ENCODE results near the gene RPIA. TPM values are rescaled to one million over a fixed set of nuclear protein-coding genes. Genes with fewer than 3 reads are reported as not detected.
"Not testable (repeated sequence)": the region's sequence is repeated elsewhere in the genome, so short reads cannot be mapped to it uniquely, and the experiment has no call there.

RPIA gene
- total RNA-seq: 10 to 100 TPM in 2 of 4 donors, 1 to 10 TPM in 2; 7.9 to 20.5 (median 10.9) TPM

DNA sequence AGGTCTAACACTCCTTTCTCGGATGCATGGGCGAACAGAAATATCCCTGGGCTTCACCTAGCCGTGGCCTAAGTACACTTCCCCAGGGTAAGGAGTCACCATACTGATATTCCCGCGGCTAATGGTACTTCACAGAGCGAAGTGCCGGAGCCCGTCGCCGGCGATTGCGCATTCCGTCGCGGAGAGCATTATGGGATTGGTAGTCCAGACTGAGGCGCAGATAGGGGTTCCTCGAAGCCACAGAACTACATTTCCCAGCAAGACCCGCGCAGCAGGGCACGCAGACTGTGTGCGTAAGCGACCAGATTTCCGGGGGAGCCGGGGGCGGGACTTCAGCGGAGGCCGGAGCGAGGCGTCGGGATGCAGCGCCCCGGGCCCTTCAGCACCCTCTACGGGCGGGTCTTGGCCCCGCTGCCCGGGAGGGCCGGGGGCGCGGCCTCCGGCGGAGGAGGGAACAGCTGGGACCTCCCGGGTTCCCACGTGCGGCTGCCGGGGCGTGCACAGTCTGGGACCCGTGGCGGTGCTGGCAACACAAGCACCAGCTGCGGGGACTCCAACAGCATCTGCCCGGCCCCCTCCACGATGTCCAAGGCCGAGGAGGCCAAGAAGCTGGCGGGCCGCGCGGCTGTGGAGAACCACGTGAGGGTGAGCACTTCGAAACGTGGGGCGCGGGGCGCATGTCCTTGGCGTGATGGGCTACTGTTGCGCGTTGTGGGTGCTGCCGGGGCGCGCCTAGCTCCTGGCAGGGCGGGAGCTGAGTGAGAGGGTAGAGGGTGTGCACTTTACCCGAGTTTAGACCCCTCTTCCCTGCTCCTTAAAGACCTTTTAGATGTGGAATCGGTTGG, at the start of gene RPIA:
Gene RPIA, plus strand, starts transcription at position 335 of the 845 bp plus-strand sequence. Its CDS starts 26 bp downstream, at position 361.
- DNase-seq (ENCODE audit: low spot score) (peak; percentile 94), ATAC-seq (ENCODE audit: low FRiP score) (peak; percentile 99)
- TF ChIP-seq, protein P1, sequence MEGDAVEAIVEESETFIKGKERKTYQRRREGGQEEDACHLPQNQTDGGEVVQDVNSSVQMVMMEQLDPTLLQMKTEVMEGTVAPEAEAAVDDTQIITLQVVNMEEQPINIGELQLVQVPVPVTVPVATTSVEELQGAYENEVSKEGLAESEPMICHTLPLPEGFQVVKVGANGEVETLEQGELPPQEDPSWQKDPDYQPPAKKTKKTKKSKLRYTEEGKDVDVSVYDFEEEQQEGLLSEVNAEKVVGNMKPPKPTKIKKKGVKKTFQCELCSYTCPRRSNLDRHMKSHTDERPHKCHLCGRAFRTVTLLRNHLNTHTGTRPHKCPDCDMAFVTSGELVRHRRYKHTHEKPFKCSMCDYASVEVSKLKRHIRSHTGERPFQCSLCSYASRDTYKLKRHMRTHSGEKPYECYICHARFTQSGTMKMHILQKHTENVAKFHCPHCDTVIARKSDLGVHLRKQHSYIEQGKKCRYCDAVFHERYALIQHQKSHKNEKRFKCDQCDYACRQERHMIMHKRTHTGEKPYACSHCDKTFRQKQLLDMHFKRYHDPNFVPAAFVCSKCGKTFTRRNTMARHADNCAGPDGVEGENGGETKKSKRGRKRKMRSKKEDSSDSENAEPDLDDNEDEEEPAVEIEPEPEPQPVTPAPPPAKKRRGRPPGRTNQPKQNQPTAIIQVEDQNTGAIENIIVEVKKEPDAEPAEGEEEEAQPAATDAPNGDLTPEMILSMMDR (IDR thresholded peaks at IDR 0.05): no peak

GRCh38 chr2:88642278-88642677, 49.2 kb upstream of the RPIA start:
- ATAC-seq (ENCODE audit: low FRiP score) (no peak), DNase-seq (ENCODE audit: low spot score) (no peak)
- TF ChIP-seq, protein P1 (IDR thresholded peaks at IDR 0.05): no peak

DNA sequence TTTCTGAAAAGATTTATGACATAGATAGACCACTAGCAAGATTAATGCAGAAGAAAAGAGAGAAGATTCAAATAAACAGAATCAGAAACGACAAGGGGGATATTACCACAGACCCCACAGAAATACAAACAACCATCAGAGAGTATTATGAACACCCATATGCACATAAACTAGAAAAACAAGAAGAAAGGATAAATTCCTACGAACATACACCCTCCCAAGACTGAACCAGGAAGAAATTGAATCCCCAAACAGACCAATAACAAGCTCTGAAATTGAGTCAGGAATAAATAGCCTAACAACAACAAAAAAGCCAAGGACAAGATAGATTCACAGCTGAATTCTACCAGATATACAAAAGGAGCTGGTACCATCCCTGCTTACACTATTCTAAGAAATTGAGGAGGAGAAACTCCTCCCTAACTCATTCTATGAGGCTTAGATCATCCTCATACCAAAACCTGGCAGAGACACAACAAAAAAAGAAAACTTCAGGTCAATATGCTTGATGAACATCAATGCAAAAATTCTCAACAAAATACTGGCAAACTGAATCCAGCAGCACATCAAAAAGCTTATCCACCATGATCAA, 46.1 kb upstream of the RPIA start:
- ATAC-seq (ENCODE audit: low FRiP score); DNase-seq (ENCODE audit: low spot score): not testable (repeated sequence)

DNA sequence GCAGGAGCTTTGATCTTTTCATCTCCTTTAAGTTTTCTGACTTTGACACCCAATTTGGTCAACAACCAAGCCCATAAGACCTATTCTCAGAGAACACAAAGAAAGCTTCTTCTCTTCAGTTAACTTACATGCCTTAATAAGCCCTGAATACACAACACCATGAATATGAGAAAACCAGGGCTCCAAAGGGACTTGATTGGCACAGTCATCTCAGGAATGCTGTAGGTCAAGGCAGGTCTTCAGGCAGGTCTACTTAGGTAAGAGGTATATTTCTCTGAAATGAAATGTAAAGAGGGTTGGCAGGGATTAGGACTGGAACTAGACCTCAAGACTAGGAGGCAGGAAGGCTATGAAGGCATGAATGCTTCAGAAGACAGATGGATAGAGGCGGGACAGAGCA, 39.8 kb upstream of the RPIA start:
- TF ChIP-seq, protein P1 (IDR thresholded peaks at IDR 0.05): no peak
- ATAC-seq (ENCODE audit: low FRiP score) (no peak), DNase-seq (ENCODE audit: low spot score) (no peak)

DNA sequence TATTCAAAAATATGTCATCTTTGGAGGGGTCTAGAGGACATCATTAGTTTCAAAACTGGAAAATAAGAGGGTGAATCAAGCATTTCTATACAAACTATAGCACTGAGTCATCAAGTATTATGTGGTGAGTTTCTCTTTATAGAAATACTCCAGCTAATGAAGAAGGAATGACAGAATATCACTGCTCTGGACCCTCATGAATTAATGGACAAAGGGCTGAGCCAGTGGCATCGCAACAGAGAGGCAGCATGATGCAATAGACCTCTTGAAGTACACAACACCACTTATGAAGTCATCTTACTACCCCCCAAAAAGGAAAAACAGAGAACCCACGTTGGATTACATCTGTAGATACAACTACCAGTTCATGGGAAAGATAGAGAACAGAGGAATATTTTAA, 36.8 kb upstream of the RPIA start:
- DNase-seq (ENCODE audit: low spot score): no peak
- TF ChIP-seq, protein P1 (IDR thresholded peaks at IDR 0.05): no peak
- no peak for ATAC-seq (ENCODE audit: low FRiP score)

DNA sequence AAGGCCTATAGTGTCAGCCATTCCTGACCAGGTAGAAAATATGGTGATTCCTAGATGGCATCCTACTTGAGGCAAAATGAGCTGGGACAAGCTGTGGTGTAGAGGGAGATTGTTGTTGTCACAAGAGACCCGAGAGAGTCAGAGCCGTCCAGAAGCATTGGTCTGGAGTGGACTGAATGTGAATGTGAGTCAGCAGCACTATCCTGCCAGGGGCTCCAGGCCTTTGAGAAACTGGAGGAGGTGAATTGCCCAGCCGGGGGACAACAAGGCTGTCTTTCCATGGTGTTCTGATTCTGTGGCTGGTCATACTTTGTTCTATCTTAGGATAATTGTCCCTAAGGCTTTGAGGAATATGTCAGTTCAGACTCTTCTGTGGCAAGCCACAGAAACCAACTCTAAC, 34.8 kb upstream of the RPIA start:
- ATAC-seq (ENCODE audit: low FRiP score) (no peak), DNase-seq (ENCODE audit: low spot score) (no peak)

GRCh38 chr2:88657131-88657530, 34.3 kb upstream of the RPIA start:
- TF ChIP-seq, protein P1 (IDR thresholded peaks at IDR 0.05): no peak
- DNase-seq (ENCODE audit: low spot score) (no peak), ATAC-seq (ENCODE audit: low FRiP score) (no peak)

More for the DNA sequence above, 34.8 kb upstream of the RPIA start:
- TF ChIP-seq, protein P1 (IDR thresholded peaks at IDR 0.05): no peak
